Left colon (tissue), 2 donors: ENCODE measurements around the gene MKLN1. TPM values are rescaled to one million over a fixed set of nuclear protein-coding genes. Genes with fewer than 3 reads are reported as not detected.

Experiments used
- ATAC-seq: fragments of 200-7000 bp; cut with Tn5 transposase; one replicate; pipeline ENCODE4 v1.9.1; 2020; ENCODE audit warnings: mild to moderate bottlenecking, moderate library complexity
- DNase-seq, 2 donors: peaks; one replicate each; pipeline ENCODE4 v3.0.0-alpha.2; 2020
- intact Hi-C, 2 donors: fragments of 100-400 bp; cut with DNase I in 1 of 2; cut with micrococcal nuclease in 1 of 2; formaldehyde crosslinking; loops; one replicate each; pipeline versions ENCODE4 v1.11.2 to v1.14.0; 2022; cut with DNase I, micrococcal nuclease
- total RNA-seq, 2 donors: library from RNA; stranded (reverse); fragmentation: NEBNext Ultra II Directional; extraction: Animal tissue kit (Norgen Biotek cat#: 25700); gene quantifications; one replicate each; pipeline ENCODE4 v1.2.1, GENCODE V29; 2021
- donor health status: DM: no; HTN: no; CAD: no.
- donor health status: DM: yes; HTN: yes; CAD: no.

MKLN1 gene
- total RNA-seq, 2 donors from 2014 or later: 38.7 to 57.7 TPM

DNA sequence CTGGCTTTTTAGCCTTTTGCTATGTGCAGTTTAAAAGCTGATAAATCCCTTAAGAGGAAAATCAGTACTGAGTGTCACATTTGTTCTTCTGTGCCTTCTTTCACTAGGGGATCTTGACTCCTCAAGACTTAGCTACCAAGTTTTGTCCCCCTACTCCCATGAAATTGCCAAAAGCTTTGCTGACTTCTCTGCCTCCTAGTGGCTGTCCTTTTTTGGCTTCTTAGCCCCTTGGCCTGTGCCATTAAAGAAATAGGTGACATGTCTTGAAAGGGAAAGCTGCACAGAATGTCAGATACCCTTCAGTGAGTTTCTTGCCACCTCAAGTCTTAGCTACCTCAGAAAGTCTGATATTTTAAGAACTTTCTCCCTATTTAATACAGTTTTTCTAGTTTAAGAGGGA, 10.5 kb downstream of the MKLN1 start:
- intact Hi-C loops: no loop called here
- no peak for DNase-seq
- no peak for ATAC-seq

DNA sequence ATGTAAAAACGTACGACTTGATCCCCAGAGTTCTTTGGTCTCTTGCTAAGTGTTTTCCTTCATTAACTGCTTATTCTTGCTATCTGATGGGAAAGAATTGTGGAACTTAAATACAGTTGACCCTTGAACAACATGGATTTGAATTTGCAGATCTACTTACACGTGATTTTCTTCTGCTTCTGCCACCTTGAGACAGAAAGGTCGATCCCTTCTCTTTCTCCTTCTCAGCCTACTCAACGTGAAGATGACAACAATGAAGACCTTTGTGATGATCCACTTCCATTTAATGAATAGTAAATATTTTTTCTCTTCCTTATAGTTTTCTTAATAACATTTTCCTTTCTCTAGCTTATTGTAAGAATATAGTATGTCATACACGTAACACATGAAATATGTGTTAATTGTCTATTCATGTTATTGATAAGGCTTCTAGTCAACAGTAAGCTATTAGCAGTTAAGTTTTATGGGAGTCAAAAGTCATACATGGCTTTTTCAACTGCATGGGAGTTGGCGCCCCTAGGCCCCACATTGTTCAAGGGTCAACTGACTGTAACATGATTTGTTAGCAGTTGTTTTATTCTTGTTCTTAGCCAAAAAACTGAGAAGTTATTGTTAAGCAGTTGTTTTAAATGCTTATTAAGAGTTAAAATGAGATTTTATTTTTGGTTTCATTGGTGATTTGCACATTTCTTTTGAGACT, 11.2 kb downstream of the MKLN1 start:
- ATAC-seq: no peak

DNA sequence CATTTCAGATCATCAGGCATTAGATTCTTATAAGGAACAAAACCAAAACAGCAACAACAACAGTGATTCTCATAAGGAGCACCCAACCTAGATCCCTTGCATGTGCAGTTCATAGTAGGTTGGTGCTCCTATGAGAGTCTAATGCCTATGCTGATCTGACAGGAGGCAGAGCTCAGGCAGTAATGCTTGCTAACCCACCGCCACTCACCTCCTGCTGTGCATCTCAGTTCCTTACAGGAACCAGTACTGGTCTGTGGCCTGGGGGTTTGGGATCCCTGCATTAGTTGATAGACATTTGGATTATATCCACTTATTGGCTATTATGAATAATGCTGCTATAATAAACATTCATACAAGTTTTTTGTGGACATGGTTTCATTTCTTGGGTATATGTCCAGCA, 14.0 kb downstream of the MKLN1 start:
- ATAC-seq (no peak), DNase-seq (no peak)
- intact Hi-C loops: no loop called here

More for the DNA sequence above, 11.2 kb downstream of the MKLN1 start:
- no peak for DNase-seq
- intact Hi-C loops: no loop called here

DNA sequence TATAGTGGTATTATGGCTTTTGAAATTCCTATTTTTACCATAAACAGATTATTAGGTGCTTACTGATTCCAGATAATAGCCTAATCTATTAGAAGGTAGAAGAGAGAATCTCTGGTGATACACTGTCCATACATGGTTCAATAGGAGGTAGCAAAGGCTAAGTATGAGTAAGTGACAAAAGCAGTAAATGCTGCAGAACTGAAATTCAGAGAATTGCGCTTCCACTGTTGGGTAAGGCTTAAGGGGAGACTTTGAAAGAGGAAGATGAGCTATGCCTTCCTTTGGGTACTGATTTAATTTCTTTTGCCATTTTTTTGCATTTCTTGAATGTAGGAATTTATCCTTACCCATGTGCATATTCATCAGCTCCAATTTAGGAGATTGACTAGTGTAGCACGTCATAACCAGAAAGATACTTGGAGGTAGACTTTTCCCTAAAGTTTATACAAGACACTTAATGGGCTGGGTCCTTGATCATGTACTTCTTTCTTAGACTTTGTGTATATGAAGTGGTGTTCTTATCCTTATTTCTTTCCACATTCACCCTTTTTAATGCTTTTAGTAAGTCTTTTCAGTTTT, 15.3 kb downstream of the MKLN1 start:
- intact Hi-C loops: no loop called here
- DNase-seq (no peak), ATAC-seq (no peak)

DNA sequence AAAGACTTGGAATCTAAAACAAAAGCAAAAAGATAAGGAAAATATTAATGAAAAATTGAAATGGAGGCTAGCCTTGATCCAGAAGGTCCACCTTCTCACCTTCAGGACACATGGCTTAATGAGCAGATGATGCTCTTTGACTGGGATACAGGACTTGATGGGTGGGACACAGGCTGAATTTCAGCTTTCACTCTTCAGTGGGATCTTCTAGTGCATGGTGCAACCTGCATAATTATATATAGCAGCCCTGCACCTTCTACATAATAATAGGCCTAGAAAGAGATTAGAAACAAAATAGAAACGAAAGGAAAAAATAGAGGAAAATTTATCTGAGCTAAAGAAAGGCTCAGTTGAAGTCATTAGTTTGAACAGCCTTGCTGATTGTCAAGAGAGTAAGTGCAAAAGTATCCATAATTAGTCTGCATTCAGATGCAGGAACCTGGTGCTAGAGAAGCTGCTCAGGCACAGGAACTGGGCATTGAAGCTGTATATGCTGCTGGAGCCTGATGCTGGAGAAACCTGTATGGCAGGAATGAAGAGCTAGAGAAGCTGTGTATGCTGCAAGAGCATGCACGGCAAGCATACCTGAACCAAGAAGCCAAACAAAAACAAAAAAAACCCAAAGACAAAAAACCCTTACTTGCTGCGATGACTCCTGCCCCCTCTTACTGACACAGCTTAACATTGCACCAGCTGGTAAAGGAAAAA, 19.4 kb downstream of the MKLN1 start:
- DNase-seq (no peak), ATAC-seq (peak; percentile 85)
- intact Hi-C loops: no loop called here

DNA sequence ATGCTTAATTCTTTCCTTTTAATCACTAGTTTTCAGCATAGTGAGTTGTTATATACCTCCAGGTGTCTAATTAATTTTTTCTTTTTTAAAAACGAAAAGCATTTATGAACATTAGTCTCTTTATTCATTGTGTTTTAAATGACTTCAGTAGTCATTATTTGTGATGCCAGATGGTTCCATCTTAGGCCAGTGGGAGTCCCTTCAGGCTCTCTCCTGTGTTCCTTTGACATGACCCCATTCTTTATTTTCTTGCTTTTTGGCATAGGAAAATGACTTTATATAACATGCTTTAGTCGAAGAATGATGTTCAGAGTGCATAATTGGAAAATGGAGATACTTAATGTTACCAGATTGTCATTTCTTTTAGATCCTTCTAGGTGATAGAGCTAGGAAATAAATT, 24.4 kb downstream of the MKLN1 start:
- ATAC-seq: no peak
- DNase-seq: no peak
- intact Hi-C loops: no loop called here

DNA sequence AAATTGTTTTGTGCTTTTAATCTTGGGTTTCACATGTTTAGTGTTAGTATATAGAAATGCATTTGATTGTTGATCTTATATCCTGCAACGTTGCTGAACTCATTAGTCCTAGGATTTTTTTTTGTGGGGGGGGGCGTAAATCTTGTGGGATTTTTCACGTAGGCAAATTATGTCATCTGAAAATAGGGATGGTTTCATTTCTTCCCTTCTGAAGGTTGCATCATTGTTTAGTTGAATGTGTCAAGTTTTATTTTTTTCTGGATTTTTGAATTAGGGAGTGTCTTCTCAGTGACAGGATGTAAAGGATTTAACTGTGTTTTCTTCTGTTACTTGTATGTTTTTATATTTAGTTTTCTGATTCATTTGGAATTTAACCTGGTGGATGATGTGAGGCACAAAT, 26.7 kb downstream of the MKLN1 start:
- no peak for DNase-seq
- intact Hi-C loops: no loop called here
- ATAC-seq: no peak

DNA sequence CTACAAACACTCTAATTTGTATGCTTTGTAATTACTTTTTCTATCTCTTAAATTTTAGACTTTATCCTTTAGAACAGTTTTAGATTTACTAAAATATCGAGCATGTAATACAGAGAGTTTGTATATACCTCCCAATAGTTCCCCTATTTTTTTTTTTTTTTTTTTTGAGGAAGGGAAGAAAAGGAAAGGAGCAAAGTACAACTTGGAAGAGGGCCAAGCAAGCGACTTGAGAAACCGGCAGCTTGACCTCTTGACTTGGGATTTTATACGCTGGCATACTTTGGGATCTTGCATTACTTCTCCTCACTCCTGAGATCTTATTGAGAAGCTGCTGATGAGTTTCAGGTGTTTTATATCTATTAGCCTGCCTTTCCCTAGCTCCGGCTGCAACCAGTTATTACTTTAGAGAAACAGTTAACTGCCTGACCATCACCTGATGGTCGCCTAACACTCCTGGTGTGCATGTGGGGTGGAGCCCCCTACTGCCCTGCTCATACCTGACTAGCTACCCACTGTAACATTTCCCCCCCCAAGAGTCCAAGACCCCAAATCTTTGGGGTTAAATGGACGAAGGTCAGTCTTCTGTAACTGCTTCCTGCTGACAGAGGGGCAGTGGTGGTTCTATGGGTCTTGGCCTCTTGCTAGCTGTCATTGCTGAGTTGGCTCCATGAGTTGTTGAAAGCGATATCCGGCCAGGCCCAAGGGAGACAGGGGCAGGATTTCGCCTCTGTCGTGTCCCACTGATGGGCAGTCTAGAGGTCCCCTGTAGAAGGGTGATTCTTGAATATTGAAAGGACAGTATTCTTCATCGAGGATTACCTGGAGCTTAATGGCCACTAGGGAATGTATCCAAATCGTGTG, 28.5 kb downstream of the MKLN1 start:
- ATAC-seq (peak; percentile 83), DNase-seq (peak; percentile 27 to 38)
- intact Hi-C loops: no loop called here

DNA sequence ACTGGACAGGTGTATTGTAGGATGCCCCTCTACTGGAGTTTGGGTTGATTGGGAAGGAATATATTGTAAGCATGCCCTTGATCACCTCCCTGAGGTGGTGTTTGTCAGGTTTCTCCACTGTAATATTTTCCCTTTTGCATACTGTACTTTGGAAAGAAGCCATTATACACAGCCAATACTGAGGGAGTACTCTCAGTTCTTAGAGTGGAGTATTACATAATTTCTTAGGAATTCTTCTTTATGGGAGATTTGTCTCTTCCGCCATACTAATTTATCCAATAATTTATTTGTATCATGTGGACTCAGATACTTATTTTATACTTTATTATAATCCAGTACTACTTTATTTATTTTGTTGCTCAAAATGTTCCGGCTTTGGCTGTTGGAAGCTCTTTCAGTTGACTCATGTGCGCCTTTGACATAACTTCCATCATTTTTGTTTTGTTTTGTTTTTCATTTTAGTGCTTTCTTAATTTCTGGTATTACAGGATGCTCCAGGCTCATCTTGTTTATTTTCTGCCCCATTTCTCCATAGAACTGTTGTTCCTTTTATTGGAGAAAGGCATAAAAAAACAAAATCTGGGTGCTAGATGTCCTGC, 29.7 kb downstream of the MKLN1 start:
- ATAC-seq (peak; percentile 76), DNase-seq (no peak)
- intact Hi-C loops: no loop called here

DNA sequence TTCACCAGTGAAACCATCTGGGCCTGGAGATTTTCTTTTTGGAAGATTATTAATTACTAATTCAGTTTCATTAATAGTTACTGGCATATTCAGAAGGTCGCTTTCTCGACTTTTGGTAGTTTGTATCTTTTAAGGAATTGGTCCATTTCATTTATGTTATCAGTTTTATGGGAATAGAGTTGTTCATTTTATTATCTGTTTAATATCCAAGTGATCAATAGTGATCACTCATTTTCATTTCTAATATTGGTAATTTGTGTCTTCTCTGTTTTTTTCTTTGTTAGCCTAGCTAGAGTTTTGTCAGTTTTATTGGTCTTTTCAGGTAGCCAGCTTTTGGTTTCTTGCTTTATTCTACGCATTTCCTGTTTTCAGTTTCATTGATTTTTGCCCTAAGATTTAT, 31.0 kb downstream of the MKLN1 start:
- ATAC-seq (no peak), DNase-seq (no peak)
- intact Hi-C loops: no loop called here

DNA sequence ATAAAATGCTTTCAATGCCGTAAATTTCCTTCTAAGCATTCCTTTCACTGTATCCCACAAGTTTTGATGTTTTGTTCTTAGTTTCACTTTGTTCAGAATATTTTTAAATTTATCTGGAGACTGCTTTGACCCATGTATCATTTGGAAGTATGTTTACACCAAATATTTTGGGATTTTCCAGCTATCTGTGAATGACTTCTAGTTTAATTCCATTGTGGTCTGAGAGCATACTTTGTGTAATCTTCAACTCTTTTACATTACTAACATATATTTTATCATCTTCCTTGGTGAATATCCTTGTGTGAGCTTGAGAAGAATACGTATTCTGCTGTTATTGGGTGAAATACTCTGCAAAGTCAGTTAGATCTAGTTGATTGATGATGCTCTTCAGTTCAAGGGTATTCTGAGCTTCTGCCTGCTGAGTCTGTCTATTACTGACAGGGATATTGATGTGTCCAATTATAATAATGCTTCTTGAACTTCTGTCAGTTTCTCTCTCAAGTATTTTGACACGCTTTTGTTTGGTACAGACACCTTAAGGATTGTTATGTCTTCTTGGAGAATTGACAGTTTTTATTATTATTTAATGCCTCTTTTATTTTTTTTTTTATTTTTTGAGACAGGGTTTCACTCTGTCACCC, 31.6 kb downstream of the MKLN1 start:
- DNase-seq (no peak), ATAC-seq (no peak)
- intact Hi-C loops: no loop called here

DNA sequence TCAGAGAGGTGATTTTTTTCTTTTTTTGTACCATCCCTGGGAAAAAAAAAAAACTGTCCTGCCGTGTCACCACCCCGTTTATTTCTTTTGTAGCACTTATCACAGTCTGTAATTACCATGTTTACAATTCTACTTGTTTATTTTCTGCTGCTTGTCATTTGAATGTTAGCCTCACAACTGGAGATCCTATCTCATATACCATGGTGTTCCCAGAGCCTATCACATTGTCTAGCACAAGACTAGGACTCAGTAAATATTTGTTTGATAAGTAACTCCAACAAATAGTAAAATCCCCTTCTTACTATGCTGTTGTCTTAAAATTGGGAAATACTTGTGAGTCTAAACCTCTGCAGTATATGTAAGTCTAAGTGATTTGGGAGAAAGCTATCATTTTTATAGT, 36.0 kb downstream of the MKLN1 start:
- ATAC-seq (no peak), DNase-seq (no peak)
- intact Hi-C loops: no loop called here

DNA sequence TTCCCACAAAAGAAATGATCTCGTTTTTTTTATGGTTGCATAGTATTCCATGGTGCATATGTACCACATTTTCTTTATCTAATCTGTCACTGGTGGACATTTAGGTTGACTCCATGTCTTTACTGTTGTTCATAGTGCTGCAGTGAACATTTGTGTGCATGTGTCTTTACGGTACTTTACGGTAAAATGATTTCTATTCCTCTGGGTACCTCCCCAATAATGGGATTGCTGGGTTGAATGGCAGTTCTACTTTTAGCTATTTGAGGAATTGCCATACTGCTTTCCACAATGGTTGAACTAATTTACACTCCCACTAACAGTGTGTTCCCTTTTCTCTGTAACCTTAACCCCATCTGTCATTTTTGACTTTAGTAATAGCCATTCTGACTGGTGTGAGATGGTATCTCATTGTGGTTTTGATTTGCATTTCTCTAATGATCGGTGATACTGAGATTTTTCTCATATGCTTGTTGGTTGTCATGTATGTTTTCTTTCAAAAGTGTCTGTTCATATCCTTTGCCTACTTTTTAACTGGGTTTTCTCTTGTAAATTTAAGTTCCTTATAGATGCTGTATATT, 37.2 kb downstream of the MKLN1 start:
- no peak for ATAC-seq
- no peak for DNase-seq
- intact Hi-C loops: no loop called here

DNA sequence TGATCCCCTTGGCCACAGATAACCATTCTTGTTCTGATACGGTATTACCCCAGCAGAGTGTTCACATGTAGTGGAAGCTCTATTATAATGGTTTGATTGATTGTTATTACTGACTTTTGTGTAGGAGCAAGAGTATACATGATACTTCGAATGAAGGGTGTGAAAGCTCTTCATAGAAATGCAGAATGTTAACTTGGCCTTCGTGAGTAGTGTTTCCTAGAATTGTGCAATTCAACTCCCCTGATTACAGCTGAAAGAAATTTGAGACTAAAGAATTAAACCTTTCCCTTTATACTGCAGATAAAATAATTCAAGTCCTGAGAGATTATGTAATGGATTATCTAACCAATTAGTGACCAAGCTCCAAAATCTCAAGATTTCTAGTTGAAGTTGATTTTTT, 38.2 kb downstream of the MKLN1 start:
- intact Hi-C loops: no loop called here
- DNase-seq: no peak
- ATAC-seq: no peak

DNA sequence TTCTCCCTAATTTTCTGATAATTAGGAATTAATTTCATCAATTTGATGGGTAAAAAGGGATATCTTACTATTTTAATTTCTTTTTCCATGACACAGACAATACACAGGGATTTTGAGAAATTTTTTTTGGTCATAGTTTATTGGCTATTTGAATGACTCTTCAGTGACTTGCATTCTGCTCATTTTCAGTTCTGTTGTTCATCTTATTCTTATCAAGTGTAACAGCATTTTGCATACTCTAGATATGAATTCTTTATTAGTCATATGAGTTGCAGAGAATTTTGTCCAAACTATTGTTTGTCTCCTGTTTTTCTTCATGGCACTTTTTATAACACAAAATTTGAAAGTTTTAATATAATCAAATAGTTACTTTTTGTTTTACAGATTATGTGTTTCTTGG, 41.7 kb downstream of the MKLN1 start:
- intact Hi-C loops: no loop called here
- ATAC-seq (no peak), DNase-seq (no peak)

DNA sequence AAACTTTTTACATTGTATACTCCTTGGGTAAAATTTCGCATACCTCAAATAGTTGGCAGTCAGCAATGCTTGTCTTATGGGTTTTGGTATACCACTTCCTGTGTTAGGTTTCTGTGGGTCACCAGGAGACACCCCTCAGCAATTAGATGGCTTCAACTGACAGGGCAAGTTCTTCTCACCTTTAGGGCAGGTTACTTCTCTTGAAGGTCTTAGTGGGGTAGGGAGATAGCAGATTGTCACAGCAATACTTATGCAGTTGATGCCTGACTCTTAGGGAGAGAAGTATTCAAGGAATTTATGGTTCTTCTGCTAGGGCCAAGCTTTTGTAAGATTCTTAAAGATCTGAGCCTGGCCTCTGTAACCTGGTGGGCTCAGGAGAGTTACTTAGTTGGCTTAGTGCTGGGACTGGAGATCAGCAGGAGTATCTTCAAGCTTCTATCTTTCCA, 42.9 kb downstream of the MKLN1 start:
- DNase-seq (no peak), ATAC-seq (no peak)
- intact Hi-C loops: no loop called here

DNA sequence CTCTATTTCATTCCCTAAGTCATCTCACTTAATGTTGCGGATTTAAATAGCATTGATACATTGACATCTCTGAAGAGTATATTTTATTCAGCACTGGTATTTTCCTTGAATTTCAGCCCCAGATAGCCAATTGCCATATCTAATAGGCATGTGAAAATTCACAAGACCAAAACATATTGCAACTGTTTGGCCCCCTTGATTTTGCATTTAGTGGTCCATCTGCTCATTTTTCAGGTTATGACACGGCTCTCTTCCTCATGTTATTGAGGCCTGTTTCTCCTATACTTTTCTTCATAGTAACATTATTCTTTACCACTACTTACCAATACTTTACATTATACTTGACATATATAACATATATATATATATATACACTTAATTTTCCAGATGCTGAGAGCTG, 43.7 kb downstream of the MKLN1 start:
- ATAC-seq (no peak), DNase-seq (no peak)
- intact Hi-C loops: no loop called here

DNA sequence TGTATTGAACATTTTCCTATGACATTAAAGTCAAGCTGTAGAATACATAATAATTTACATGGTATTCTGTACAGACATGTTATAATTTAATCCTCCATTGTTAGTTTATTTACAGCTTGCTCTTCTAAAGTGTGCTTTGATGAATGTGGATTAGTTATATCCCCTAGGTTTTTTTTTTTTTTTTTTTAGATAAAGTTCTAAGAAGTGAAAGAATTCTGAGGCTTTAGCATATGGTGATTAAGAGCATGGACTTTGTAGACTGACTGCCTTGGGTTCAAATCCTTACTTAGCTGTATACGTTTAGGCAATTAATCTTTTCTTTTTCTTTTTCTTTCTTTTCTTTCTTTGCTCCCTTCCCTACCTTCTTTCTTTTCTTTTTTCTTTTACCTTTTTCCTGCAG, 44.9 kb downstream of the MKLN1 start:
- DNase-seq (no peak), ATAC-seq (no peak)
- intact Hi-C loops: no loop called here
